Right lobe of liver (tissue), 4 donors: ENCODE data around the gene ACTRT2.

Experiments used
- POLR2A ChIP-seq: fragments of 450-650 bp; IDR thresholded peaks from one replicate; pipeline ENCODE4 v1.6.1; 2017; ENCODE audit warnings: antibody characterized with exemption, mild to moderate bottlenecking
- TF ChIP-seq, protein P1 (sequence below), 4 donors: fragments of 200-600 bp in 3 of 4; fragments of 450-650 bp in 1 of 4; IDR thresholded peaks; one replicate each; pipeline versions ENCODE4 v1.5.1 to v1.8.0; 2016 to 2022; ENCODE audit warnings: antibody characterized with exemption in 4 of 4, mild to moderate bottlenecking in 2 of 4
- donor health status: DM: no; HTN: no; CAD: no.
- donor health status: DM: no; HTN: no; CAD: no.
- donor health status: DM: no; HTN: yes; CAD: no.

DNA sequence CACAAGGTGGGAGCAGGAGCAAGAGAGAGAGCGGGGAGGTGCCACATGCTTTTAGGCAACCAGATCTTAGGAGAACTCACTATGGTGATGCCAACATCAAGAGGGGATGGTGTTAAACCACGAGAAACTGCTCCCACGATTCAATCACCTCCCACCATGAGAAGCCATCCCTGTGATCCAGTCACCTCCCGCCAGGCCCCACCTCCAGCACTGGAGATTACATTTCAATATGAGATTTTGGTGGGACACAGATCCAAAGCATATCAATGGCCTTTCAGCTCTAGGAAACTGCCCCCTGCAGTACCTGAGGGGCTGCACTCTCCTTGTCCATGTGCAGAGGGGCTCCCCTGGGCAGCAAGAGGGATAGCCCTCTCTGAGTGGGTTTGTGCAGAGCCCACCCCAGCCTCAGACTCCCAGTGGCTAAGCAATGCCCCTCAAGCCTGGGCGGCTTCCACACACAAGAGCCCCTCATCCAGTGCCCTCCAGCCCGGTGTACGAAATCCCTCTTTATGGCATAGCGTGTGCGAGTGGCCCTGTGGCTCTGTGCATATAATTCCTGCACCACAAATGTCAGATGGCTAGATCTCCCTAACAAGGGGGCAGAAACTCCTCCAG is 32.2 kb downstream of the ACTRT2 start:
- TF ChIP-seq, protein P1, sequence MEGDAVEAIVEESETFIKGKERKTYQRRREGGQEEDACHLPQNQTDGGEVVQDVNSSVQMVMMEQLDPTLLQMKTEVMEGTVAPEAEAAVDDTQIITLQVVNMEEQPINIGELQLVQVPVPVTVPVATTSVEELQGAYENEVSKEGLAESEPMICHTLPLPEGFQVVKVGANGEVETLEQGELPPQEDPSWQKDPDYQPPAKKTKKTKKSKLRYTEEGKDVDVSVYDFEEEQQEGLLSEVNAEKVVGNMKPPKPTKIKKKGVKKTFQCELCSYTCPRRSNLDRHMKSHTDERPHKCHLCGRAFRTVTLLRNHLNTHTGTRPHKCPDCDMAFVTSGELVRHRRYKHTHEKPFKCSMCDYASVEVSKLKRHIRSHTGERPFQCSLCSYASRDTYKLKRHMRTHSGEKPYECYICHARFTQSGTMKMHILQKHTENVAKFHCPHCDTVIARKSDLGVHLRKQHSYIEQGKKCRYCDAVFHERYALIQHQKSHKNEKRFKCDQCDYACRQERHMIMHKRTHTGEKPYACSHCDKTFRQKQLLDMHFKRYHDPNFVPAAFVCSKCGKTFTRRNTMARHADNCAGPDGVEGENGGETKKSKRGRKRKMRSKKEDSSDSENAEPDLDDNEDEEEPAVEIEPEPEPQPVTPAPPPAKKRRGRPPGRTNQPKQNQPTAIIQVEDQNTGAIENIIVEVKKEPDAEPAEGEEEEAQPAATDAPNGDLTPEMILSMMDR (IDR thresholded peaks at IDR 0.05) = no peak
- no peak for TF ChIP-seq POLR2A
